RWPE2 (cell line): ENCODE results near the gene PIK3CB.

Experiments used
- ATAC-seq: fragments of 200-7000 bp; cut with Tn5 transposase; 3 replicates; pipeline ENCODE4 v1.9.1; 2021; ENCODE audit warnings: low read depth
- DNase-seq: peaks from one replicate; pipeline ENCODE4 v3.0.0-alpha.2; 2020; ENCODE audit warnings: low spot score
- H3K27ac ChIP-seq: fragments of 450-650 bp; 2 replicates; pipeline ENCODE4 v1.5.1; 2017; ENCODE audit warnings: mild to moderate bottlenecking; ENCODE audit not compliant: poor library complexity, severe bottlenecking
- H3K27me3 ChIP-seq: fragments of 250-450 bp; sonication (Bioruptor Pico); 2 replicates; pipeline ENCODE4 v1.5.1; 2021; ENCODE audit warnings: mild to moderate bottlenecking, moderate library complexity; ENCODE audit not compliant: insufficient read depth, poor library complexity, severe bottlenecking
- H3K36me3 ChIP-seq: fragments of 250-450 bp; sonication (Bioruptor Pico); 2 replicates; pipeline ENCODE4 v1.5.1; 2020; ENCODE audit warnings: low read depth, mild to moderate bottlenecking, moderate library complexity
- H3K4me1 ChIP-seq: fragments of 250-450 bp; sonication (Bioruptor Pico); 2 replicates; pipeline ENCODE4 v1.5.1; 2021; ENCODE audit warnings: mild to moderate bottlenecking, moderate library complexity; ENCODE audit not compliant: insufficient read depth, poor library complexity, severe bottlenecking
- H3K4me3 ChIP-seq: fragments of 250-450 bp; sonication (Bioruptor Pico); 2 replicates; pipeline ENCODE4 v1.5.1; 2021; ENCODE audit warnings: mild to moderate bottlenecking, moderate library complexity; ENCODE audit not compliant: severe bottlenecking
- H3K9me3 ChIP-seq: fragments of 250-450 bp; sonication (Bioruptor Pico); 2 replicates; pipeline ENCODE4 v1.5.1; 2021; ENCODE audit warnings: mild to moderate bottlenecking, moderate library complexity; ENCODE audit not compliant: severe bottlenecking
- TF ChIP-seq, protein P1 (sequence below): fragments of 450-650 bp; IDR thresholded peaks from one replicate; pipeline ENCODE4 v1.5.1; 2017; ENCODE audit warnings: mild to moderate bottlenecking, moderate library complexity; ENCODE audit not compliant: poor library complexity, severe bottlenecking

PIK3CB gene

DNA sequence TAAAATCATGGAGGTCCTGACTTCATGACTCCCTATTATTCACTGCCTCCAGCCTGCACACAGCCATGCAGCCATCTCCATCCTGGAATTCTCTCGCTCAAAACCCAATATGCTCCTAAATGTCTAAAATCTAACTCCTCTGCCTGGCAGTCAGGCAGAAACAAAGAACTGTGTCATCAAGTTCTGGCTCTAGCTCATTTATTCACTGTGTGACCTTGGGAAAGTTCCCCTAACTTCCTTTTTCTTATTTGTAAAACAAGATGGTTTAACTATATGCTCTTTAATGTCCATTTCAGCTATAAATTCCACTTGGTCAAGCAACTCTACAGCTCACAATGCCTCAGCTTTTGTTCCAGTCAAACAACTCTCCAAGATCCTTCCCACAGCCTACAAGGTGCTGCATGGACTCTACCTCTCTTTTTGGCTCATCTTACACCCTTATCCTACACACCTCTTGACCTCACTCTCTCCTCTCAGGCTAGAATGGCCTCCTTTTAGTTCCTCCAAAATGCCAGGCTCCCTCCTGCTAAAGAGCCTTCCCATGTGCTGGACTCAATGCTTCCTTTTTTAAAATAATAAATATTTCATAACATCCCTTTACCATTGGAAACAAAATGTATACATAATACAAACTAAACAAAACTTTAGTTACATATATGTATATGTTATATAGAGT is 16.4 kb downstream of the PIK3CB start:
- no peak for DNase-seq
- Histone ChIP-seq H3K9me3 (no peaks in the 10 kb centered on the region), H3K36me3 (no peaks in the 10 kb centered on the region), H3K4me3 (no peak overlapping the region), H3K27me3 (no peaks in the 10 kb centered on the region), H3K27ac (no peak overlapping the region), H3K4me1 (peaks cover under 1% of the 10 kb centered on the region)
- TF ChIP-seq, protein P1, sequence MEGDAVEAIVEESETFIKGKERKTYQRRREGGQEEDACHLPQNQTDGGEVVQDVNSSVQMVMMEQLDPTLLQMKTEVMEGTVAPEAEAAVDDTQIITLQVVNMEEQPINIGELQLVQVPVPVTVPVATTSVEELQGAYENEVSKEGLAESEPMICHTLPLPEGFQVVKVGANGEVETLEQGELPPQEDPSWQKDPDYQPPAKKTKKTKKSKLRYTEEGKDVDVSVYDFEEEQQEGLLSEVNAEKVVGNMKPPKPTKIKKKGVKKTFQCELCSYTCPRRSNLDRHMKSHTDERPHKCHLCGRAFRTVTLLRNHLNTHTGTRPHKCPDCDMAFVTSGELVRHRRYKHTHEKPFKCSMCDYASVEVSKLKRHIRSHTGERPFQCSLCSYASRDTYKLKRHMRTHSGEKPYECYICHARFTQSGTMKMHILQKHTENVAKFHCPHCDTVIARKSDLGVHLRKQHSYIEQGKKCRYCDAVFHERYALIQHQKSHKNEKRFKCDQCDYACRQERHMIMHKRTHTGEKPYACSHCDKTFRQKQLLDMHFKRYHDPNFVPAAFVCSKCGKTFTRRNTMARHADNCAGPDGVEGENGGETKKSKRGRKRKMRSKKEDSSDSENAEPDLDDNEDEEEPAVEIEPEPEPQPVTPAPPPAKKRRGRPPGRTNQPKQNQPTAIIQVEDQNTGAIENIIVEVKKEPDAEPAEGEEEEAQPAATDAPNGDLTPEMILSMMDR, result no peak
- no peak for ATAC-seq

- ATAC-seq, result no peak
- TF ChIP-seq, protein P1, result no peak
- H3K27me3 ChIP-seq, result no peaks in the 10 kb centered on the region
Observed at GRCh38 chr3:138817695-138818094, 17.0 kb downstream of the PIK3CB start.

DNA sequence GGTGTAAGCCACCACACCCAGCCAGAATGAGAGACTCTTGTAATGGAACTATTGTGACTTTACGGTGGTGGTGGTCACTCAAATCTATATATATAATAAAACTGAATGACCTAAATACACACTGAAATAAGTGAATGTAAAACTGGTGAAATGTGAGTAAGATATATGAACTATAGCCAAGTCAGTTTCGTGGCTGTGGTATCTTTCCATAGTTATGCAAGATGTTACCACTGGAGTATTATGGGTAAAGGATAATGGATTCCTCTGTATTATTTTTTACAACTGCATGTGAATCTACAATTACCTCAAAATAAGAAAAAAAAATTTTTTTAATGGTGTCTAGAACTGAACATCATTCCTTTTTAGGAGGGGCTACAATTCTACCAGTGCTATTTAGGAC is 21.9 kb downstream of the PIK3CB start:
- Histone ChIP-seq H3K9me3 (no peaks in the 10 kb centered on the region), H3K4me1 (no peaks in the 10 kb centered on the region), H3K36me3 (no peaks in the 10 kb centered on the region), H3K4me3 (no peak overlapping the region), H3K27ac (no peak overlapping the region), H3K27me3 (no peaks in the 10 kb centered on the region)
- DNase-seq, result no peak
- TF ChIP-seq, protein P1, result no peak
- ATAC-seq, result no peak

More at GRCh38 chr3:138817695-138818094, 17.0 kb downstream of the PIK3CB start:
- Histone ChIP-seq H3K9me3 (no peaks in the 10 kb centered on the region), H3K36me3 (no peaks in the 10 kb centered on the region), H3K4me1 (no peaks in the 10 kb centered on the region), H3K4me3 (no peak overlapping the region), H3K27ac (no peak overlapping the region)
- DNase-seq, result no peak

DNA sequence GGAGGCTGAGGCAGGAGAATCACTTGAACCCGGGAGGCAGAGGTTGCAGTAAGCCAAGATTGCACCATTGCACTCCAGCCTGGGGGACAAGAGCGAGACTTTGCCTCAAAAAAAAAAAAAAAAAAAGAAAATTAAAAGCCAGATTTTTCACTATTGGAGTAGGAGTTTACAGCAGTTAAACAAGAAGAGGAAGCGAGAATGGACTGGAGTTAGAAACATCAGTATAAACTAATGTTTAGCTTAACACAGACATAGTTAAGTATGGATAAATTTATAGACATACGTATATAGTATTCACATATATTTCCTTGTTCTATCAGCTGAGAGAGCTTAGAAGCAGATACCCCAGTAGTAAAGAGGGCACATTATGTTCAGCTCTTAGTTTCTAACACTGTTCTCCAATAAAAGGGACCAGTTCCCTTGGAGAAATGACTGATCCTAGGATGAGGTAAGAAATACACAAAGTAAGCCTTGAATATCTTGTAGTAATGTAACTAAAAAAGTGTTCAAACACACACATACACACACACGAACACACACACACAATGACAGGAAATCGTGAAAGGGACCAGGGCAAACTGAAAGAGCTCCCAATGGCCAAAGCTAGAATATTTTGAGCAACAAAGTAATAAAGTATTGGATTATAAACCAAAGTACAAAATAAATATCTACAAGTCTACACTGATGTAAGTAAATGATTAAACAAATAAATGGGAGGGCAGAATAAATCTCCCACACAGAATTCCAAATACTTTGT is 25.1 kb downstream of the PIK3CB start:
- no peak for DNase-seq

More for the DNA sequence above, 25.1 kb downstream of the PIK3CB start:
- ATAC-seq, result no peak
- Histone ChIP-seq H3K27me3 (no peaks in the 10 kb centered on the region), H3K27ac (no peak overlapping the region), H3K4me1 (no peaks in the 10 kb centered on the region), H3K4me3 (no peak overlapping the region), H3K9me3 (no peaks in the 10 kb centered on the region), H3K36me3 (0 out of 2 replicates have a peak, but pooled peaks cover 7% of the 10 kb centered on the region)
- TF ChIP-seq, protein P1, result no peak
